Posterior cingulate gyrus (tissue), 11 donors: ENCODE measurements around the gene PQBP1.

Source experiments
- DNase-seq, 10 donors: peaks; one replicate each; pipeline versions ENCODE4 v3.0.0 to v3.0.0-alpha.2; 2020 to 2021; ENCODE audit warnings: mixed read lengths in 3 of 10
- intact Hi-C: fragments of 100-400 bp; cut with DNase I; formaldehyde crosslinking; loops from one replicate; pipeline ENCODE4 v1.15.1; 2023

PQBP1 gene

GRCh38 chrX:48919360-48919841, 21.7 kb downstream of the PQBP1 start:
- intact Hi-C loops: loop anchor here (5.0 kb wide), 1 partner anchor 38 kb away; the partner anchor contains the start of gene OTUD5
- DNase-seq: peak in 1 of 10 donors; percentile 79

- intact Hi-C loops: loop anchor here (5.0 kb wide), 1 partner anchor 37 kb away; the partner anchor contains the start of gene OTUD5
- peak in 2 of 10 donors; percentile 18 to 37 for DNase-seq
Observed at GRCh38 chrX:48919947-48920717, 22.4 kb downstream of the PQBP1 start.

GRCh38 chrX:48920718-48921104, 23.0 kb downstream of the PQBP1 start:
- intact Hi-C loops: no loop called here
- DNase-seq: no peak

- DNase-seq: peak in 2 of 10 donors; percentile 60 to 70
- intact Hi-C loops: no loop called here
Observed at GRCh38 chrX:48923771-48924170, 26.0 kb downstream of the PQBP1 start.

GRCh38 chrX:48924270-48924669, 26.5 kb downstream of the PQBP1 start:
- DNase-seq: peak in 2 of 10 donors; percentile 24 to 30
- intact Hi-C loops: no loop called here

GRCh38 chrX:48927123-48927522, 29.4 kb downstream of the PQBP1 start:
- peak in 1 of 10 donors; percentile 6 for DNase-seq
- intact Hi-C loops: no loop called here

GRCh38 chrX:48927736-48928382, 30.1 kb downstream of the PQBP1 start:
- intact Hi-C loops: no loop called here
- peak in 1 of 10 donors; percentile 11 for DNase-seq

GRCh38 chrX:48933757-48934156, 36.0 kb downstream of the PQBP1 start:
- intact Hi-C loops: no loop called here
- peak in 2 of 10 donors; percentile 30 to 67 for DNase-seq

GRCh38 chrX:48934581-48935300, 37.0 kb downstream of the PQBP1 start:
- peak in 1 of 10 donors; percentile 6 for DNase-seq
- intact Hi-C loops: no loop called here

GRCh38 chrX:48935301-48935670, 37.6 kb downstream of the PQBP1 start:
- DNase-seq: no peak
- intact Hi-C loops: no loop called here

GRCh38 chrX:48936429-48937053, 38.8 kb downstream of the PQBP1 start:
- peak in 2 of 10 donors; percentile 14 to 55 for DNase-seq
- intact Hi-C loops: no loop called here

- intact Hi-C loops: no loop called here
- DNase-seq: peak in 4 of 10 donors; percentile 15 to 87 (median 58)
Observed at GRCh38 chrX:48937054-48937907, 39.6 kb downstream of the PQBP1 start.

GRCh38 chrX:48938721-48939425, 41.1 kb downstream of the PQBP1 start:
- peak in 2 of 10 donors; percentile 24 for DNase-seq

GRCh38 chrX:48939524-48940228, 41.9 kb downstream of the PQBP1 start:
- DNase-seq: peak in 2 of 10 donors; percentile 4 to 45
- intact Hi-C loops: no loop called here

More at GRCh38 chrX:48938721-48939425, 41.1 kb downstream of the PQBP1 start:
- intact Hi-C loops: no loop called here

- peak in 1 of 10 donors; percentile 22 for DNase-seq
- intact Hi-C loops: no loop called here
Observed at GRCh38 chrX:48940404-48940955, 42.8 kb downstream of the PQBP1 start.

GRCh38 chrX:48942895-48943294, 45.2 kb downstream of the PQBP1 start:
- DNase-seq: no peak
- intact Hi-C loops: no loop called here

- peak in 8 of 10 donors; percentile 19 to 91 (median 36) for DNase-seq
- intact Hi-C loops: no loop called here
Observed at GRCh38 chrX:48945517-48946348, 48.0 kb downstream of the PQBP1 start.
